Activated naive CD4-positive, alpha-beta T cell (primary cell): ENCODE measurements around the gene CWF19L1.
A peak's percentile ranks its signal among the peaks of the same experiment; 100 is the strongest.

ENCODE experiments used
- DNase-seq, 4 experiments: peaks; one replicate each; lab custom pipeline; 2025; lab: John Stamatoyannopoulos, UW

CWF19L1 gene

GRCh38 chr10:100253041-100253440 is 14.4 kb downstream of the CWF19L1 start:
- no peak for DNase-seq

GRCh38 chr10:100248820-100249219 is 18.6 kb downstream of the CWF19L1 start:
- DNase-seq: no peak

- no peak for DNase-seq
Measured at GRCh38 chr10:100245484-100246220, 21.8 kb downstream of the CWF19L1 start.

GRCh38 chr10:100239851-100240250 is 27.6 kb downstream of the CWF19L1 start:
- DNase-seq: no peak

GRCh38 chr10:100238429-100238828 is 29.0 kb downstream of the CWF19L1 start:
- no peak for DNase-seq

- DNase-seq: no peak
Measured at GRCh38 chr10:100232101-100232500, 35.3 kb downstream of the CWF19L1 start.

GRCh38 chr10:100229819-100230422 is 37.5 kb downstream of the CWF19L1 start:
- no peak for DNase-seq

GRCh38 chr10:100223879-100224278 is 43.6 kb downstream of the CWF19L1 start:
- no peak for DNase-seq

- no peak for DNase-seq
Measured at GRCh38 chr10:100222529-100222928, 44.9 kb downstream of the CWF19L1 start.

GRCh38 chr10:100216006-100216405 is 51.4 kb downstream of the CWF19L1 start:
- DNase-seq: no peak

GRCh38 chr10:100209303-100209702 is 58.1 kb downstream of the CWF19L1 start:
- DNase-seq: no peak

- no peak for DNase-seq
Measured at GRCh38 chr10:100208276-100208675, 59.2 kb downstream of the CWF19L1 start.

GRCh38 chr10:100204370-100204769 is 63.1 kb downstream of the CWF19L1 start:
- no peak for DNase-seq

GRCh38 chr10:100201549-100201948 is 65.9 kb downstream of the CWF19L1 start:
- no peak for DNase-seq

- no peak for DNase-seq
Measured at GRCh38 chr10:100194711-100195110, 72.7 kb downstream of the CWF19L1 start.

- DNase-seq: no peak
Measured at GRCh38 chr10:100192350-100192749, 75.1 kb downstream of the CWF19L1 start.

GRCh38 chr10:100186253-100187212 is 80.9 kb downstream of the CWF19L1 start:
- DNase-seq: peak in 2 of 4 experiments; percentile 1 to 2

- peak; percentile 79 to 92 (median 85) for DNase-seq
Measured at GRCh38 chr10:100185364-100186252, 81.8 kb downstream of the CWF19L1 start, which contains the start of gene ERLIN1. Gene ERLIN1 (minus strand): TSS chr10:100186029. CDS start chr10:100185626, 403 bp downstream.

- no peak for DNase-seq
Measured at GRCh38 chr10:100184840-100185239, 82.6 kb downstream of the CWF19L1 start.

GRCh38 chr10:100184426-100184825 is 83.0 kb downstream of the CWF19L1 start:
- DNase-seq: no peak

- DNase-seq: no peak
Measured at GRCh38 chr10:100183481-100183880, 84.0 kb downstream of the CWF19L1 start.
